Endothelial cell of umbilical vein (primary cell): ENCODE results near the gene CCT2. TPM values are rescaled to one million over a fixed set of nuclear protein-coding genes. Genes with fewer than 3 reads are reported as not detected.

ENCODE experiments used
- BruUV-seq: library from RNA; stranded (reverse); fragments of 400-500 nt; replicated peaks from 2 replicates; lab custom pipeline; 2021; lab: Mats Ljungman, UMichigan
- CTCF ChIA-PET: fragments of 300-600, 350-600 bp; sonication (Branson Sonifier 250); formaldehyde crosslinking; loops from one replicate; lab custom pipeline; 2021; ENCODE audit warnings: antibody characterized with exemption, inconsistent platforms; lab: Charles Lee
- POLR2A ChIA-PET: fragments of 300-600, 350-600 bp; sonication (Branson Sonifier 250); formaldehyde crosslinking; loops from one replicate; lab custom pipeline; 2021; ENCODE audit warnings: antibody characterized with exemption, inconsistent platforms; lab: Charles Lee
- DNase-seq: peaks from one replicate; pipeline ENCODE4 v3.0.0-alpha.2; 2011; ENCODE audit warnings: low read depth, low spot score
- FAIRE-seq: peaks from 2 replicates; lab custom pipeline; 2011; peaks lifted over from hg19 to GRCh38; lab: Jason Lieb, UNC
- H2AFZ ChIP-seq: 2 replicates; pipeline ENCODE4 v1.6.0; 2012; ENCODE audit warnings: low read depth, low read length, control low read depth, inconsistent platforms
- H3K27ac ChIP-seq: 2 replicates; pipeline ENCODE4 v1.5.1; 2011; ENCODE audit warnings: low read depth, mild to moderate bottlenecking, control low read depth, low read length, moderate library complexity; ENCODE audit not compliant: insufficient read depth
- H3K27me3 ChIP-seq, 2 experiments: 2 replicates each; pipeline versions ENCODE4 v1.6.0 to v1.6.1; 2011; ENCODE audit warnings: low read length in 2 of 2, mixed read lengths in 1 of 2; ENCODE audit not compliant: control insufficient read depth in 2 of 2, insufficient read depth in 2 of 2
- H3K36me3 ChIP-seq, 2 experiments: 2 replicates in 1 of 2; 3 replicates in 1 of 2; pipeline ENCODE4 v1.5.1; 2011; ENCODE audit warnings: low read length in 2 of 2, mild to moderate bottlenecking in 1 of 2, moderate library complexity in 1 of 2; ENCODE audit not compliant: control insufficient read depth in 2 of 2, insufficient read depth in 2 of 2; ENCODE audit errors: extremely low read depth in 1 of 2
- H3K4me1 ChIP-seq: 3 replicates; pipeline ENCODE4 v1.5.1; 2011; ENCODE audit warnings: mild to moderate bottlenecking, low read length; ENCODE audit not compliant: control insufficient read depth, insufficient read depth; ENCODE audit errors: extremely low read depth
- H3K4me2 ChIP-seq: 2 replicates; pipeline ENCODE4 v1.6.1; 2011; ENCODE audit warnings: low read length, control low read depth, mixed read lengths; ENCODE audit not compliant: insufficient read depth
- H3K4me3 ChIP-seq, 3 experiments: fragments of 200-600 bp in 1 of 3; sonication (generic), shearing (Covaris generic) in 1 of 3; replicated peaks in 1 of 3; 2 replicates each; pipeline ENCODE4 v1.5.1; 2011 to 2016; ENCODE audit warnings: control low read depth in 3 of 3, low read length in 3 of 3, mild to moderate bottlenecking in 2 of 3, inconsistent platforms in 1 of 3, low read depth in 1 of 3, moderate library complexity in 1 of 3; ENCODE audit not compliant: insufficient read depth in 1 of 3
- H3K79me2 ChIP-seq: 2 replicates; pipeline ENCODE4 v1.6.0; 2012; ENCODE audit warnings: low read length, inconsistent platforms; ENCODE audit not compliant: control insufficient read depth, insufficient read depth
- H3K9ac ChIP-seq: replicated peaks from 2 replicates; pipeline ENCODE3; 2011; ENCODE audit warnings: low read length, control low read depth; ENCODE audit not compliant: insufficient read depth; ENCODE audit errors: extremely low read depth
- H3K9me1 ChIP-seq: replicated peaks from 3 replicates; pipeline ENCODE4 v1.6.0; 2011; ENCODE audit warnings: mild to moderate bottlenecking, low read length; ENCODE audit not compliant: control insufficient read depth, insufficient read depth; ENCODE audit errors: extremely low read depth
- H3K9me3 ChIP-seq: replicated peaks from 2 replicates; pipeline ENCODE4 v1.5.1; 2012; ENCODE audit warnings: low read length, inconsistent platforms; ENCODE audit not compliant: control insufficient read depth, insufficient read depth
- H4K20me1 ChIP-seq: replicated peaks from 2 replicates; pipeline ENCODE3; 2011; ENCODE audit warnings: mild to moderate bottlenecking, low read length; ENCODE audit not compliant: control insufficient read depth, insufficient read depth; ENCODE audit errors: extremely low read depth
- EZH2 ChIP-seq: IDR thresholded peaks from 2 replicates; pipeline ENCODE4 v1.6.1; 2012; ENCODE audit warnings: borderline replicate concordance, low read depth, mild to moderate bottlenecking, moderate library complexity, low read length, inconsistent platforms; ENCODE audit not compliant: severe bottlenecking
- FOS ChIP-seq: IDR thresholded peaks from 2 replicates; pipeline ENCODE4 v1.6.1; 2011; ENCODE audit warnings: mild to moderate bottlenecking, low read length, moderate library complexity, borderline replicate concordance; ENCODE audit not compliant: insufficient read depth
- GATA2 ChIP-seq: IDR thresholded peaks from 2 replicates; pipeline ENCODE4 v1.7.0; 2011; ENCODE audit warnings: low read depth, mild to moderate bottlenecking, moderate library complexity, mixed read lengths, low read length; ENCODE audit not compliant: insufficient read length, insufficient read depth
- MYC ChIP-seq: IDR thresholded peaks from one replicate; pipeline ENCODE4 v1.6.1; 2011; ENCODE audit warnings: mild to moderate bottlenecking, low read depth, low read length
- POLR2A ChIP-seq: IDR thresholded peaks from 2 replicates; pipeline ENCODE4 v1.6.1; 2012; ENCODE audit warnings: low read depth, mild to moderate bottlenecking, control low read depth, low read length
- POLR2AphosphoS5 ChIP-seq: IDR thresholded peaks from 2 replicates; pipeline ENCODE4 v1.6.1; 2012; ENCODE audit warnings: low read depth, mild to moderate bottlenecking, control low read depth, low read length, moderate library complexity; ENCODE audit not compliant: insufficient read depth
- dilution Hi-C: fragments of 300-500 bp; cut with MboI; formaldehyde crosslinking; loops from one replicate; pipeline ENCODE4 v1.15.0; 2019; ENCODE audit warnings: low sequenced_read_pairs; ENCODE audit not compliant: extremely low pct_ligation_motif_present
- intact Hi-C: fragments of 100-400 bp; cut with micrococcal nuclease; formaldehyde crosslinking; loops from one replicate; pipeline ENCODE4 v1.10.0; 2022
- polyA plus RNA-seq, 4 experiments: library from polyadenylated mRNA; depleted of rRNA in 3 of 4; stranded (reverse) in 3 of 4; unstranded in 1 of 4; fragments of >200 nt; gene quantifications; 2 replicates each; pipeline versions ENCODE4 v1.2.1 to v1.2.3, GENCODE V29; 2011 to 2012; ENCODE audit warnings: missing spikeins in 1 of 4
- total RNA-seq: library from RNA; stranded (reverse); gene quantifications from 2 replicates; pipeline ENCODE4 v1.2.3, GENCODE V29; 2021
- TF ChIP-seq, protein P1 (sequence below), 2 donors: IDR thresholded peaks; 1 replicate in 1 of 2; 2 replicates in 1 of 2; pipeline ENCODE4 v1.5.1; 2011; ENCODE audit warnings: low read length in 2 of 2, mild to moderate bottlenecking in 2 of 2, moderate library complexity in 2 of 2, control low read depth in 1 of 2, inconsistent platforms in 1 of 2, low read depth in 1 of 2; ENCODE audit not compliant: insufficient read depth in 1 of 2; ENCODE audit errors: extremely low read depth in 1 of 2
- TF ChIP-seq, protein P2 (sequence below): IDR thresholded peaks from 2 replicates; pipeline ENCODE4 v1.6.1; 2011; ENCODE audit not compliant: insufficient read depth, insufficient read length

The CCT2 gene
- total and polyA plus RNA-seq, 2 donors (not counting 3 experiments of a cell fraction or from before 2014, with no cell fraction given) = 138 to 245 TPM

DNA sequence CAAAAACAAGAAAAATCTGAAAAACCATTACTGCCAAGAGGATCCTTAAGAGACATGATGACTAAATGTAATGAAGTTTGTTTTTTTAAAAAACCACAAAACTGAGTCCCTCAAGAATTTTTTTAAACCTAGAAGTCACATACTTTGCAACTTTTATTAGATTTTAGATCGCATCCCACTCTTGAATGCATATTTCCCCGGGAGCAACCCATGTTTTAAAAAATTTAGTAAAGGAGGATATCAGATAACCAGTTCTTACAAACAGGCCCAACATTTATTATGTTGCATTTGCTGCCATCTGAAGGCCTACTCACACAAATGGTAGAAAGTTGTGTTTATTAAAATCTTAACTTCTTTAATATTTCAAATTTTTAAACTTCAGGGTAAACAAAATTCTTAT is 44.3 kb upstream of the CCT2 start:
- no peak overlapping the region for H2AFZ ChIP-seq
- H3K36me3 ChIP-seq = no peaks in the 10 kb centered on the region
- intact Hi-C loops = loop anchor here (2.0 kb wide), 1 partner anchor 46 kb away; no protein-coding TSS in a partner anchor
- TF ChIP-seq FOS (no peak), POLR2AphosphoS5 (no peak), POLR2A (no peak), MYC (no peak), EZH2 (no peak), GATA2 (no peak)
- TF ChIP-seq, protein P1, sequence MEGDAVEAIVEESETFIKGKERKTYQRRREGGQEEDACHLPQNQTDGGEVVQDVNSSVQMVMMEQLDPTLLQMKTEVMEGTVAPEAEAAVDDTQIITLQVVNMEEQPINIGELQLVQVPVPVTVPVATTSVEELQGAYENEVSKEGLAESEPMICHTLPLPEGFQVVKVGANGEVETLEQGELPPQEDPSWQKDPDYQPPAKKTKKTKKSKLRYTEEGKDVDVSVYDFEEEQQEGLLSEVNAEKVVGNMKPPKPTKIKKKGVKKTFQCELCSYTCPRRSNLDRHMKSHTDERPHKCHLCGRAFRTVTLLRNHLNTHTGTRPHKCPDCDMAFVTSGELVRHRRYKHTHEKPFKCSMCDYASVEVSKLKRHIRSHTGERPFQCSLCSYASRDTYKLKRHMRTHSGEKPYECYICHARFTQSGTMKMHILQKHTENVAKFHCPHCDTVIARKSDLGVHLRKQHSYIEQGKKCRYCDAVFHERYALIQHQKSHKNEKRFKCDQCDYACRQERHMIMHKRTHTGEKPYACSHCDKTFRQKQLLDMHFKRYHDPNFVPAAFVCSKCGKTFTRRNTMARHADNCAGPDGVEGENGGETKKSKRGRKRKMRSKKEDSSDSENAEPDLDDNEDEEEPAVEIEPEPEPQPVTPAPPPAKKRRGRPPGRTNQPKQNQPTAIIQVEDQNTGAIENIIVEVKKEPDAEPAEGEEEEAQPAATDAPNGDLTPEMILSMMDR (IDR thresholded peaks at IDR 0.05; ENCODE audit: extremely low read depth in 1 of 2, insufficient read depth in 1 of 2, low read depth in 1 of 2, low read length in 2 of 2) = no peak
- TF ChIP-seq, protein P2, sequence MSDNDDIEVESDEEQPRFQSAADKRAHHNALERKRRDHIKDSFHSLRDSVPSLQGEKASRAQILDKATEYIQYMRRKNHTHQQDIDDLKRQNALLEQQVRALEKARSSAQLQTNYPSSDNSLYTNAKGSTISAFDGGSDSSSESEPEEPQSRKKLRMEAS = no peak
- FAIRE-seq = no peak
- DNase-seq = no peak
- peaks cover 2% of the 10 kb centered on the region for H3K79me2 ChIP-seq
- no peaks in the 10 kb centered on the region for H3K27me3 ChIP-seq
- CTCF ChIA-PET = no interaction called here
- no TSS peak for BruUV-seq
- dilution Hi-C loops = no loop called here
- no peak overlapping the region for H3K4me3 ChIP-seq
- POLR2A ChIA-PET = no interaction called here
- H3K9me3 ChIP-seq = no peaks in the 10 kb centered on the region
- no peaks in the 10 kb centered on the region for H4K20me1 ChIP-seq
- no peaks in the 10 kb centered on the region for H3K4me1 ChIP-seq
- H3K4me2 ChIP-seq = no peak overlapping the region
- H3K27ac ChIP-seq = no peak overlapping the region
- no peak overlapping the region for H3K9ac ChIP-seq
- no peaks in the 10 kb centered on the region for H3K9me1 ChIP-seq
